ENCODE measurements around the gene KRT31.

DNA sequence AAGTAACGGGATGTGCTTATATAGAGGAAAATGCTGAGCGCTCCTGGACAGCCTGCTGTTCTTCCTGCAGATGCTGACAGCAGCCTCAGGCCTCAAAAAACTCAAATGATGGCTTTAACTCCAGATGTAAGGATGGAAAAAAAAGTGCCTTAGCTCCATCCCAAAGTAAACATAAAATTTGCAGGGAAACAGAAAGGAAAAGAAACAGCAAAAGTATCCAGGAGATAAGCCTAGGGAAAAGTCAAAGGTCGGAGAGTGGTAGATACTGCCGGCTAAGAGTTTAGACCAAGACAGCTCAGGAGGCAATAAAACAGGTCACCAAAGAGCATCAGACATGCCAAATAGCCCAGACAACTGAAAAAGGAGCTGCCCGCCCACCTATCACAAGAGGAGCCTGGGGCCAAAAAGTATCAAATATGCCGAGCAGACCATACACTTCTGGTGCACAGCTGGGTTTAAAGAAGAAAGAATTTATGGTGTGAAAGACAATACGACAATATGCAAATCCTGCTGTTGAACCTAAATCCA is 6.9 kb downstream of the KRT31 start:
- TF ChIP-seq, protein P1, sequence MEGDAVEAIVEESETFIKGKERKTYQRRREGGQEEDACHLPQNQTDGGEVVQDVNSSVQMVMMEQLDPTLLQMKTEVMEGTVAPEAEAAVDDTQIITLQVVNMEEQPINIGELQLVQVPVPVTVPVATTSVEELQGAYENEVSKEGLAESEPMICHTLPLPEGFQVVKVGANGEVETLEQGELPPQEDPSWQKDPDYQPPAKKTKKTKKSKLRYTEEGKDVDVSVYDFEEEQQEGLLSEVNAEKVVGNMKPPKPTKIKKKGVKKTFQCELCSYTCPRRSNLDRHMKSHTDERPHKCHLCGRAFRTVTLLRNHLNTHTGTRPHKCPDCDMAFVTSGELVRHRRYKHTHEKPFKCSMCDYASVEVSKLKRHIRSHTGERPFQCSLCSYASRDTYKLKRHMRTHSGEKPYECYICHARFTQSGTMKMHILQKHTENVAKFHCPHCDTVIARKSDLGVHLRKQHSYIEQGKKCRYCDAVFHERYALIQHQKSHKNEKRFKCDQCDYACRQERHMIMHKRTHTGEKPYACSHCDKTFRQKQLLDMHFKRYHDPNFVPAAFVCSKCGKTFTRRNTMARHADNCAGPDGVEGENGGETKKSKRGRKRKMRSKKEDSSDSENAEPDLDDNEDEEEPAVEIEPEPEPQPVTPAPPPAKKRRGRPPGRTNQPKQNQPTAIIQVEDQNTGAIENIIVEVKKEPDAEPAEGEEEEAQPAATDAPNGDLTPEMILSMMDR (IDR thresholded peaks at IDR 0.05; ENCODE audit: low read length) = no peak
- TF ChIP-seq EZH2 (IDR thresholded peaks at IDR 0.05; ENCODE audit: borderline replicate concordance, low read length) = no peak
